Astrocyte of the cerebellum (primary cell): ENCODE results near the gene COL4A2.

Experiments
- DNase-seq: peaks from one replicate; pipeline ENCODE4 v3.0.0-alpha.2; 2011; ENCODE audit warnings: low read depth
- H3K4me3 ChIP-seq: 2 replicates; pipeline ENCODE4 v1.5.1; 2011; ENCODE audit warnings: mild to moderate bottlenecking, low read depth, low read length, moderate library complexity
- CTCF ChIP-seq: IDR thresholded peaks from 2 replicates; pipeline ENCODE4 v1.5.1; 2012; ENCODE audit warnings: low read length, low read depth, moderate library complexity, mild to moderate bottlenecking; ENCODE audit errors: missing control alignments
- in situ Hi-C: cut with HindIII; loops from 2 replicates; pipeline ENCODE4 v1.10.0; 2017; ENCODE audit warnings: low sequenced_read_pairs

Gene COL4A2

GRCh38 chr13:110501188-110501587, 194.1 kb downstream of the COL4A2 start:
- H3K4me3 ChIP-seq: no peak overlapping the region
- in situ Hi-C loops: no loop called here
- no peak for TF ChIP-seq CTCF
- no peak for DNase-seq

DNA sequence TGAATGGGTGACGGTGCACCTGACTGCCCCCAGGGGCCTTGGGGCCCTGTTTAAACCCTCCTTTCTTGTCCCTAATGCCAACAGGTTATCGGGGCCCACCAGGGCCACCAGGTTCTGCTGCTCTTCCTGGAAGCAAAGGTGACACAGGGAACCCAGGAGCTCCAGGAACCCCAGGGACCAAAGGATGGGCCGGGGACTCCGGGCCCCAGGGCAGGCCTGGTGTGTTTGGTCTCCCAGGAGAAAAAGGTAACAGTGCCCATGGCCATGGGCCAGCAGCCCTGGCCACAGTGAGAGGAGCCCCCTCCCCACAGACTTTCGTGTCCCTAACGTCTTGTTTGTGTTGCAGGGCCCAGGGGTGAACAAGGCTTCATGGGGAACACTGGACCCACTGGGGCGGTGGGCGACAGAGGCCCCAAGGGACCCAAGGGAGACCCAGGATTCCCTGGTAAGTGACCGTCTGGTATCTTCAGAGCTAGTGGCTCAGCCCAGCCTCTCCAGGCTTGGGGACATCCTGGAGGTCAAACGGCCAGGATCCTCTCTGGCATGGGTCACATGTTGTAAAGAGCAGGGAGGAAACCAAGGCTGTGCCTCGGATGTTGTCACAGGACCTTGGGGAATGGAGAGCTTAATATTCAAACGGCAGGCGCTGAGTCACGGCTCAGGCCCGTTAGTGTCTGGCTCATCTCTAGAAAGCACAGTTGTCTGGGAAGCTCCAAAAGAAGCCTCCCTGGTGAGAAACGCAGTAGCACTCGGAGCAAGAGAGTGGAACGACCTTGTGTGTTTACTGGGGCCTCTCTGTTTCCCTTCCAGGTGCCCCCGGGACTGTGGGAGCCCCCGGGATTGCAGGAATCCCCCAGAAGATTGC, 196.2 kb downstream of the COL4A2 start:
- no peak for DNase-seq
- no peak for TF ChIP-seq CTCF
- no peak overlapping the region for H3K4me3 ChIP-seq
- in situ Hi-C loops: no loop called here

DNA sequence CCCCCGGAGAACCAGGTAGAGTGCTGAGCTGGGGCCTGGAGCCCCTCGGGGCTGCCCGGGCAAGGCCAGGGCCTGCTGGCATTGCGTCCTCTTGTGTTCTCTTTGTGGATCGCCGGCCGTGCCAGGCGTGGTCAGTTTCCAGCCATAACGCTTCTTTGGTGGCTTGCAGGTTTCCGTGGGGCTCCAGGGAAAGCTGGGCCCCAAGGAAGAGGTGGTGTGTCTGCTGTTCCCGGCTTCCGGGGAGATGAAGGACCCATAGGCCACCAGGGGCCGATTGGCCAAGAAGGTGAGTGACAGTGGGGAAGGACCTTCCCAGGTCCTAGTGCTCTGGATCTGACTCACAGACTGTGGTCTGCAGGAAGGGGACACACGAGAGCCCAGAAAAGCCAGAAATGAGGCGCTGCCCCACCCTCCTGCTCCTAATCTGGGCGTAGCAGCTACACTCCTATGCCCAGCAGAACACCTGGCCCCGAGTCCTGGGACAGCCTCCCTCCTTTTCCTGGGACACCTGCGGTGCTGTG, 197.0 kb downstream of the COL4A2 start:
- no peak for TF ChIP-seq CTCF
- no peak for DNase-seq
- in situ Hi-C loops: no loop called here
- H3K4me3 ChIP-seq: no peak overlapping the region

DNA sequence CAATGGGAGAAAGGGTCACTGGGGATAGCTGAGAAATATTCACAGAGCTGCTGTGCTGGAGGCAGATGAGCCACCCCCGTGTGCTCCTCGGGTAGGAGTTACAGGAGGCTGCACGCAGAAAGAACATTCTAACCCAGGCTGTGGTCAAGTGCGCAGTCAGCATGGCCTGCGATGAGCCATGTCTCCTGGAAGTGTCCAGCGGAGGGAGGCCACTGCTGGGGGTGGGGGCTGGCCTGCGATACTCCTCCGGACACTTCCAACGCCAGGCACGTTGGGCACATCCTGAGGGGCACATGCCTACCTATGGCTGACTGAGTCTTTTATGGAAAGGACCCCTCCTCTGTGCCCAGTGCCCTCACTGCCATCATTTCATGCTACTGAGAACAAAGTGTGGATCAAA, 198.5 kb downstream of the COL4A2 start:
- in situ Hi-C loops: no loop called here
- TF ChIP-seq CTCF: no peak
- no peak for DNase-seq
- no peak overlapping the region for H3K4me3 ChIP-seq

DNA sequence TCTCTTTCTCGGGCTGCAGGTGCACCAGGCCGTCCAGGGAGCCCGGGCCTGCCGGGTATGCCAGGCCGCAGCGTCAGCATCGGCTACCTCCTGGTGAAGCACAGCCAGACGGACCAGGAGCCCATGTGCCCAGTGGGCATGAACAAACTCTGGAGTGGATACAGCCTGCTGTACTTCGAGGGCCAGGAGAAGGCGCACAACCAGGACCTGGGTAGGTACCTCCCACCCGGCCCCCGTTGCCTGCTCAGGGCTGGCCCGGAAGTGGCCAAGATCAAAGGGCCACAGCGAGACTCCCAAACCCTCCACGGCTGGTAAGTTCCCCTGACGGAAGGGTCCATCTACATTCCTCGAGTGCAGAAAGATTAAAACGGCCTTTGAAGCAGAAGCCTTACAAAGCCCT, 199.3 kb downstream of the COL4A2 start:
- H3K4me3 ChIP-seq: no peak overlapping the region
- TF ChIP-seq CTCF: no peak
- in situ Hi-C loops: no loop called here
- no peak for DNase-seq

DNA sequence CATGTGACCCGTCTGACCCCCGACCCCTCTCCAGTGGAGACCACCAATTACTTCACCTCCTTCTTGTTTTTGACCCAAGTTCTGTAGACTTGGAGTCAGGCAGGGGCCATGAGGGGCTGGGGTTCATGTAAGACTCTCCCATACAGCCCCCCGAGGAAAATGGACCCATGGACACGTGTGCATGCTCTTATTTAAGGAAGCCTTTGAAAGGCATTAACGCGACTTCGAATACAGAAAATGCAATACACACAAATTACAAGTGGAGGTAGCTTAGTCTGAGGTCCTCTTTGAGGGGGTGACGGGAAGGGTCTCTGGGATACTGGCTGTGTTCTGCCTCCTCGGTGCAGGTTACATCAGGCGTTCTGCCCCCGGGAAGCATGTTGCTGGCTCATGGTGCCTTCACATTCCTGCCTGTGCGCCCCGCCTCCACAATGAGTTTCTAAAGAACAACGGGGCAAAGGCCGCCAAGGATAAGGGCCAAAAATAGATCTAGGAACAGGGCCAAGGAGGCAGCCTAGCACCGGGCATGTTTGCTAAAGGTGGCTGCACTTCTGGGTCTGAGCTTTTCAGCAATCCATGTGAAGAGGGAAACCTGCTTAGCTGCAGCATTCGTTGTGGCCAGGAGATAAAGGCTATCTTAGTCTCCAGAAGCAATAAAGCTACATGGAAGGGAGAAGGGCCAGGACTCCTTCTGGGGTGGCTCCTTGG, 199.9 kb downstream of the COL4A2 start:
- in situ Hi-C loops: no loop called here
- TF ChIP-seq CTCF: no peak
- DNase-seq: no peak
- no peak overlapping the region for H3K4me3 ChIP-seq
